Stimulated activated CD4-positive, alpha-beta T cell treated with anti-CD3 and anti-CD28 coated beads, Interleukin-1b, Interleukin-23, amount 100 ng/mL, for 1 hour (primary cell): ENCODE data around the gene UMPS.
"Not testable (repeated sequence)": the region's sequence is repeated elsewhere in the genome, so short reads cannot be mapped to it uniquely, and the experiment has no call there.

Source experiments
- DNase-seq, 2 donors: peaks; one replicate each; pipeline ENCODE4 v3.0.0-alpha.2; 2020; ENCODE audit warnings: low read depth in 2 of 2

Gene UMPS

GRCh38 chr3:124780356-124780755, 50.1 kb downstream of the UMPS start:
- DNase-seq, result no peak

GRCh38 chr3:124780761-124781475, 50.7 kb downstream of the UMPS start:
- no peak for DNase-seq

- DNase-seq, result no peak
Observed at GRCh38 chr3:124781476-124782376, 51.5 kb downstream of the UMPS start.

- DNase-seq, result not testable (repeated sequence)
Observed at GRCh38 chr3:124782377-124782712, 52.1 kb downstream of the UMPS start.

- DNase-seq, result no peak
Observed at GRCh38 chr3:124783696-124784095, 53.4 kb downstream of the UMPS start.

- DNase-seq, result no peak
Observed at GRCh38 chr3:124784686-124785382, 54.6 kb downstream of the UMPS start.

GRCh38 chr3:124785973-124786372, 55.7 kb downstream of the UMPS start:
- no peak for DNase-seq

- DNase-seq, result no peak
Observed at GRCh38 chr3:124786511-124787241, 56.4 kb downstream of the UMPS start.

GRCh38 chr3:124787476-124788195, 57.4 kb downstream of the UMPS start:
- DNase-seq, result no peak

GRCh38 chr3:124788254-124788745, 58.0 kb downstream of the UMPS start:
- no peak for DNase-seq

- DNase-seq, result not testable (repeated sequence)
Observed at GRCh38 chr3:124789103-124789502, 58.9 kb downstream of the UMPS start.

GRCh38 chr3:124791142-124791541, 60.9 kb downstream of the UMPS start:
- no peak for DNase-seq

GRCh38 chr3:124791639-124792151, 61.4 kb downstream of the UMPS start:
- DNase-seq, result no peak

- DNase-seq, result no peak
Observed at GRCh38 chr3:124792341-124793040, 62.2 kb downstream of the UMPS start.

- DNase-seq, result no peak
Observed at GRCh38 chr3:124793054-124793739, 62.9 kb downstream of the UMPS start.

- no peak for DNase-seq
Observed at GRCh38 chr3:124796477-124796876, 66.2 kb downstream of the UMPS start.

GRCh38 chr3:124797426-124797945, 67.2 kb downstream of the UMPS start:
- DNase-seq, result no peak
